Fibroblast of the aortic adventitia (primary cell): ENCODE data around the gene KIFC1. TPM values are rescaled to one million over a fixed set of nuclear protein-coding genes. Genes with fewer than 3 reads are reported as not detected.
A peak's percentile ranks its signal among the peaks of the same experiment; 100 is the strongest.

ENCODE experiments used
- DNase-seq: peaks from one replicate; pipeline ENCODE4 v3.0.0-alpha.2; 2010; ENCODE audit warnings: low read depth
- H3K4me3 ChIP-seq: 2 replicates; pipeline ENCODE4 v1.5.1; 2011; ENCODE audit warnings: low read depth, mild to moderate bottlenecking, control low read depth, low read length, moderate library complexity
- CTCF ChIP-seq: IDR thresholded peaks from 2 replicates; pipeline ENCODE4 v1.5.1; 2011; ENCODE audit warnings: mild to moderate bottlenecking, low read length, control low read depth, inconsistent platforms; ENCODE audit not compliant: insufficient read depth
- small RNA-seq: library from RNA; depleted of rRNA; stranded (forward); fragments of <200 nt; gene quantifications from one replicate; pipeline ENCODE3, GENCODE V24; 2012
- total RNA-seq: library from RNA; depleted of rRNA; stranded (reverse); fragments of >200 nt; gene quantifications from 2 replicates; pipeline ENCODE4 v1.2.3, GENCODE V29; 2012; ENCODE audit warnings: low replicate concordance

KIFC1 gene
- total RNA-seq, 1 donor, result 49.3 TPM

- peak; percentile 14 for DNase-seq
- TF ChIP-seq CTCF, result no peak
- H3K4me3 ChIP-seq, result peak overlapping the region; percentile 96
These were observed 61.9 kb downstream of the KIFC1 start for GRCh38 chr6:33453393-33454008.

- TF ChIP-seq CTCF, result no peak
- DNase-seq, result peak; percentile 95
- H3K4me3 ChIP-seq, result peak within 1 kb of the TSS; percentile 96
These were observed 62.7 kb downstream of the KIFC1 start, which contains the start of gene ZBTB9 for GRCh38 chr6:33454009-33454946. ZBTB9 (plus strand) TSS chr6:33454576; CDS start chr6:33455101, 525 bp downstream.

DNA sequence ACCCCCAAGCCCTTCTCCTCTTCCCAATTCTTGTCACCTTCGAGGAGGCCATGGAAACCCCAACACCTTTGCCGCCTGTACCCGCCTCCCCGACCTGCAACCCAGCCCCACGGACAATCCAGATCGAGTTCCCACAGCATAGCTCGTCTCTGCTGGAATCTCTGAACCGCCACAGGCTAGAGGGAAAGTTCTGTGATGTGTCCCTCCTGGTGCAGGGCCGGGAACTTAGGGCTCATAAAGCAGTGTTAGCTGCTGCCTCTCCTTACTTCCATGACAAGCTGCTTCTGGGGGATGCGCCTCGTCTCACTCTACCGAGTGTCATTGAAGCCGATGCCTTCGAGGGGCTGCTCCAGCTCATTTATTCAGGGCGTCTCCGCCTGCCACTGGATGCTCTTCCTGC is 63.4 kb downstream of the KIFC1 start:
- H3K4me3 ChIP-seq, result peak overlapping the region; percentile 96
- no peak for TF ChIP-seq CTCF

GRCh38 chr6:33456156-33456555 is 64.5 kb downstream of the KIFC1 start:
- no peak overlapping the region for H3K4me3 ChIP-seq
- DNase-seq, result no peak
- TF ChIP-seq CTCF, result no peak

More for the DNA sequence above, 63.4 kb downstream of the KIFC1 start:
- DNase-seq, result no peak

- no peak for TF ChIP-seq CTCF
- no peak overlapping the region for H3K4me3 ChIP-seq
- DNase-seq, result no peak
These were observed 67.1 kb downstream of the KIFC1 start for GRCh38 chr6:33458676-33459075.

GRCh38 chr6:33459226-33459625 is 67.6 kb downstream of the KIFC1 start:
- no peak overlapping the region for H3K4me3 ChIP-seq
- no peak for TF ChIP-seq CTCF
- no peak for DNase-seq

Small RNA genes lying within 50 kb of the gene (small RNA-seq; reads per million reads assigned to genes)
- not detected for gene RPL35AP4
- not detected for gene ZBTB9

Other genes with a start within 250 kb of the KIFC1 start
- 0.09 and 0.74 TPM in 2 replicates for gene COL11A2, start 199.4 kb upstream of the KIFC1 start, total RNA-seq
- gene RXRB, start 191.2 kb upstream of the KIFC1 start, total RNA-seq, result 11.1 and 22.6 TPM in 2 replicates
- 71.3 and 121 TPM in 2 replicates for gene SLC39A7, start 191.0 kb upstream of the KIFC1 start, total RNA-seq
- 2.6 and 4.2 TPM in 2 replicates for gene HSD17B8, start 187.2 kb upstream of the KIFC1 start, total RNA-seq
- 28.9 and 46.9 TPM in 2 replicates for gene RING1, start 183.3 kb upstream of the KIFC1 start, total RNA-seq
- gene VPS52, start 119.9 kb upstream of the KIFC1 start, total RNA-seq, result 21.6 and 40.5 TPM in 2 replicates
- gene RPS18, start 119.7 kb upstream of the KIFC1 start, total RNA-seq, result 1,533 and 4,237 TPM in 2 replicates
- gene B3GALT4, start 114.7 kb upstream of the KIFC1 start, total RNA-seq, result 3.3 and 8.7 TPM in 2 replicates
- gene WDR46, start 102.6 kb upstream of the KIFC1 start, total RNA-seq, result 37.5 and 85.0 TPM in 2 replicates
- gene PFDN6, start 102.2 kb upstream of the KIFC1 start, total RNA-seq, result 8.9 and 21.7 TPM in 2 replicates
- 25.8 and 27.9 TPM in 2 replicates for gene RGL2, start 92.9 kb upstream of the KIFC1 start, total RNA-seq
- gene TAPBP, start 77.7 kb upstream of the KIFC1 start, total RNA-seq, result 50.2 and 86.2 TPM in 2 replicates
- 9.0 and 12.8 TPM in 2 replicates for gene ZBTB22, start 74.1 kb upstream of the KIFC1 start, total RNA-seq
- 42.2 and 149 TPM in 2 replicates for gene DAXX, start 68.9 kb upstream of the KIFC1 start, total RNA-seq
- 18.9 and 20.9 TPM in 2 replicates for gene PHF1, start 19.2 kb downstream of the KIFC1 start, total RNA-seq
- gene CUTA, start 26.3 kb downstream of the KIFC1 start, total RNA-seq, result 106 and 522 TPM in 2 replicates
- 3.3 and 7.6 TPM in 2 replicates for gene SYNGAP1, start 28.2 kb downstream of the KIFC1 start, total RNA-seq
- gene ZBTB9, start 62.8 kb downstream of the KIFC1 start, total RNA-seq, result 3.8 and 5.5 TPM in 2 replicates
- gene BAK1, start 188.5 kb downstream of the KIFC1 start, total RNA-seq, result 5.2 and 9.9 TPM in 2 replicates
- gene ITPR3, start 229.5 kb downstream of the KIFC1 start, total RNA-seq, result 13.4 and 91.2 TPM in 2 replicates